ENCODE measurements around the gene RALBP1.

DNA sequence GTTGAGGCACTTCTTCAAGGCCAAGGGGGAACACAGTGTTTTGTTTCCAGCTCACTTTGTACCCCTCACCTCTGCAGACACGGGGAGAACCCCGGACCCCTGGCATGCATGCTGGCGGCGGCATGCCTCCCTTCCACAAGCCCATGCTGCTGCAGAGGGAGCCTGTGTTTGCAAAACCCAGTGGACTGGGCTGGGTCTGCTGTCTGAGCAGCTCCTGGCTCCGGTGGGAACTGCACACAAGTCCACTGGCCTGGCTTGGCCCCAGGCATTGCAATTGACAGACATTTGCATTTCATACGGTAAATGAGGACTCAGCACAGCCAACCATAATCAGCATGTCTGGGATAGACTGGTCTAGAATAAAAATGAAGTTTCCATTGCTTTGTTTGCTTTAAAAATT, 62.4 kb downstream of the RALBP1 start:
- TF ChIP-seq, protein P1, sequence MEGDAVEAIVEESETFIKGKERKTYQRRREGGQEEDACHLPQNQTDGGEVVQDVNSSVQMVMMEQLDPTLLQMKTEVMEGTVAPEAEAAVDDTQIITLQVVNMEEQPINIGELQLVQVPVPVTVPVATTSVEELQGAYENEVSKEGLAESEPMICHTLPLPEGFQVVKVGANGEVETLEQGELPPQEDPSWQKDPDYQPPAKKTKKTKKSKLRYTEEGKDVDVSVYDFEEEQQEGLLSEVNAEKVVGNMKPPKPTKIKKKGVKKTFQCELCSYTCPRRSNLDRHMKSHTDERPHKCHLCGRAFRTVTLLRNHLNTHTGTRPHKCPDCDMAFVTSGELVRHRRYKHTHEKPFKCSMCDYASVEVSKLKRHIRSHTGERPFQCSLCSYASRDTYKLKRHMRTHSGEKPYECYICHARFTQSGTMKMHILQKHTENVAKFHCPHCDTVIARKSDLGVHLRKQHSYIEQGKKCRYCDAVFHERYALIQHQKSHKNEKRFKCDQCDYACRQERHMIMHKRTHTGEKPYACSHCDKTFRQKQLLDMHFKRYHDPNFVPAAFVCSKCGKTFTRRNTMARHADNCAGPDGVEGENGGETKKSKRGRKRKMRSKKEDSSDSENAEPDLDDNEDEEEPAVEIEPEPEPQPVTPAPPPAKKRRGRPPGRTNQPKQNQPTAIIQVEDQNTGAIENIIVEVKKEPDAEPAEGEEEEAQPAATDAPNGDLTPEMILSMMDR (conservative IDR thresholded peaks at IDR 0.05; ENCODE audit: low read length), result no peak
- no peak for TF ChIP-seq EZH2phosphoT487 (IDR thresholded peaks at IDR 0.05; ENCODE audit: borderline replicate concordance)

Data from Loucy (cell line).